ENCODE measurements around the gene C2orf15. TPM values are rescaled to one million over a fixed set of nuclear protein-coding genes. Genes with fewer than 3 reads are reported as not detected.

C2orf15 gene
- total and polyA plus RNA-seq, 7 donors = 2.4 to 2.8 (median 2.5) TPM; not detected in 4

- H3K4me3 ChIP-seq = no peak overlapping the region
- 94 to 96% methylated on average over 8 of the region's 8 CpGs for WGBS, 2 donors
- no peaks in the 10 kb centered on the region for H3K9me3 ChIP-seq
- no peaks in the 10 kb centered on the region for H3K27me3 ChIP-seq
- H3K4me1 ChIP-seq = no peaks in the 10 kb centered on the region
- intact Hi-C loops (cut with DNase I) = no loop called here
- H3K27ac ChIP-seq = no peak overlapping the region
- no peak for DNase-seq
- TF ChIP-seq POLR2AphosphoS5 (IDR thresholded peaks at IDR 0.05) = no peak
- TF ChIP-seq EP300 (IDR thresholded peaks at IDR 0.05) = no peak
- TF ChIP-seq POLR2A (IDR thresholded peaks at IDR 0.05) = no peak
- H3K36me3 ChIP-seq = peaks cover 0 to 73% (median 4%) of the 10 kb centered on the region in 4 donors
Observed at GRCh38 chr2:99171377-99172140, 30.1 kb downstream of the C2orf15 start.

- no peaks in the 10 kb centered on the region for H3K27me3 ChIP-seq
- DNase-seq = peak; percentile 96
- TF ChIP-seq POLR2A (IDR thresholded peaks at IDR 0.05) (peak in 1 of 2 donors; percentile 34), EP300 (IDR thresholded peaks at IDR 0.05) (no peak), POLR2AphosphoS5 (IDR thresholded peaks at IDR 0.05) (peak; percentile 74 to 92 (median 82))
- WGBS, 2 donors = 0% methylated on average over 39 of the region's 39 CpGs
- peaks cover 0 to 38% (median 34%) of the 10 kb centered on the region in 4 donors for H3K4me1 ChIP-seq
- peak within 1 kb of the TSS; percentile 61 to 81 (median 77) for H3K4me3 ChIP-seq
- no peaks in the 10 kb centered on the region for H3K9me3 ChIP-seq
- H3K36me3 ChIP-seq = no peaks in the 10 kb centered on the region
- intact Hi-C loops (cut with DNase I) = loop anchor here (2.0 to 5.0 kb wide), 3 partner anchors 26 to 156 kb away; partner anchors contain the start of genes C2orf15, EIF5B, LIPT1 and TSGA10
- peak within 1 kb of the TSS; percentile 76 to 81 (median 78) for H3K27ac ChIP-seq
Observed at GRCh38 chr2:99180755-99181623, 39.5 kb downstream of the C2orf15 start, which contains the start of the genes MITD1 and MRPL30. Gene MITD1, minus strand, starts transcription at chr2:99181058. Its CDS starts 77 bp downstream, at chr2:99180981. Gene MRPL30, plus strand, starts transcription at chr2:99181184. Its CDS starts 5,020 bp downstream, at chr2:99186204.

- no peak for DNase-seq
- no peaks in the 10 kb centered on the region for H3K27me3 ChIP-seq
- TF ChIP-seq POLR2A (IDR thresholded peaks at IDR 0.05) (no peak), EP300 (IDR thresholded peaks at IDR 0.05) (no peak), POLR2AphosphoS5 (IDR thresholded peaks at IDR 0.05) (no peak), CTCF (IDR thresholded peaks at IDR 0.05) (no peak)
- peak overlapping the region; percentile 61 to 81 (median 77) for H3K4me3 ChIP-seq
- H3K9me3 ChIP-seq = no peaks in the 10 kb centered on the region
- no peaks in the 10 kb centered on the region for H3K36me3 ChIP-seq
- H3K27ac ChIP-seq = peak overlapping the region; percentile 76 to 81 (median 78)
- H3K4me1 ChIP-seq = peaks cover 0 to 38% (median 34%) of the 10 kb centered on the region in 4 donors
- intact Hi-C loops (cut with DNase I) = loop anchor here (2.0 to 5.0 kb wide), 3 partner anchors 27 to 156 kb away; partner anchors contain the start of genes C2orf15, EIF5B, LIPT1 and TSGA10
- 2% methylated on average over 4 of the region's 4 CpGs for WGBS, 2 donors
Observed at GRCh38 chr2:99181624-99182000, 40.1 kb downstream of the C2orf15 start.

GRCh38 chr2:99183025-99183424, 41.5 kb downstream of the C2orf15 start:
- intact Hi-C loops (cut with DNase I) = loop anchor here (5.0 kb wide), 2 partner anchors 41 to 154 kb away; partner anchors contain the start of genes C2orf15, EIF5B and TXNDC9
- Histone ChIP-seq H3K27ac (no peak overlapping the region), H3K36me3 (peaks cover 0 to 12% (median 0%) of the 10 kb centered on the region in 4 donors), H3K27me3 (no peaks in the 10 kb centered on the region), H3K4me3 (no peak overlapping the region), H3K9me3 (no peaks in the 10 kb centered on the region), H3K4me1 (peaks cover 0 to 38% (median 34%) of the 10 kb centered on the region in 4 donors)
- DNase-seq = no peak
- WGBS, 2 donors = 95 to 97% methylated on average over 3 of the region's 3 CpGs
- no peak for TF ChIP-seq EP300 (IDR thresholded peaks at IDR 0.05)

- intact Hi-C loops (cut with DNase I) = loop anchor here (5.0 kb wide), 2 partner anchors 43 to 152 kb away; partner anchors contain the start of genes C2orf15, EIF5B and TXNDC9
- Histone ChIP-seq H3K4me3 (no peak overlapping the region), H3K27ac (no peak overlapping the region), H3K27me3 (no peaks in the 10 kb centered on the region), H3K36me3 (peaks cover under 1 to 29% (median 3%) of the 10 kb centered on the region in 4 donors), H3K9me3 (no peaks in the 10 kb centered on the region), H3K4me1 (peaks cover 0 to 23% (median 20%) of the 10 kb centered on the region in 4 donors)
- 65 to 76% methylated on average over 6 of the region's 6 CpGs for WGBS, 2 donors
- TF ChIP-seq CTCF (IDR thresholded peaks at IDR 0.05) = no peak
- DNase-seq = no peak
Observed at GRCh38 chr2:99184811-99185210, 43.3 kb downstream of the C2orf15 start.

All from sigmoid colon (tissue), 7 donors.